ENCODE results near the gene UROD. TPM values are rescaled to one million over a fixed set of nuclear protein-coding genes. Genes with fewer than 3 reads are reported as not detected.

Gene UROD
- total RNA-seq, 1 experiment from 2014 or later: 92.2 TPM

GRCh38 chr1:45013551-45014209, 1.6 kb downstream of the UROD start:
- no CpG with 5 or more reads among the region's 12 CpGs for WGBS (ENCODE audit: extremely low coverage, insufficient read length, low lambda C conversion rate)

More at GRCh38 chr1:45013551-45014209, 1.6 kb downstream of the UROD start:
- H3K27me3 Mint-ChIP-seq (ENCODE audit: low read depth): no peaks in the 10 kb centered on the region; the same call in 1 of the 2 replicates
- Histone ChIP-seq H2AK5ac (ENCODE audit: insufficient read length, low read length) (no peak overlapping the region), H3K79me2 (ENCODE audit: insufficient read depth, low read length) (no peaks in the 10 kb centered on the region), H2BK5ac (ENCODE audit: insufficient read length, low read length) (no peak overlapping the region), H3K4me2 (ENCODE audit: insufficient read depth, insufficient read length, low read length) (peak overlapping the region; percentile 77), H2BK120ac (ENCODE audit: low read depth, low read length, poor library complexity, severe bottlenecking) (no peak overlapping the region), H3K79me1 (ENCODE audit: insufficient read depth, low read depth, low read length, poor library complexity, severe bottlenecking) (no peaks in the 10 kb centered on the region), H3K27ac (ENCODE audit: insufficient read length, low read depth, low read length) (no peak overlapping the region), H3K9ac (ENCODE audit: extremely low read depth, insufficient read length, low read length) (no peak overlapping the region), H3K23me2 (ENCODE audit: insufficient read length, low read depth, low read length, poor library complexity, severe bottlenecking) (peaks cover 19% of the 10 kb centered on the region), H3K14ac (ENCODE audit: insufficient read depth, low read length) (no peak overlapping the region), H3K27me3 (ENCODE audit: insufficient read depth, low read length) (no peaks in the 10 kb centered on the region), H2BK12ac (ENCODE audit: insufficient read length, low read depth, low read length) (no peak overlapping the region), H3K4me1 (ENCODE audit: insufficient read depth, low read length) (peaks cover 7% of the 10 kb centered on the region), H4K20me1 (ENCODE audit: control insufficient read depth, insufficient read depth, insufficient read length) (no peaks in the 10 kb centered on the region), H3K56ac (ENCODE audit: insufficient read length, low read depth, low read length) (no peak overlapping the region), H2BK20ac (ENCODE audit: low read depth, low read length, poor library complexity, severe bottlenecking) (no peak overlapping the region), H3K18ac (ENCODE audit: insufficient read length, low read depth, low read length) (no peak overlapping the region), H3K23ac (ENCODE audit: insufficient read length, low read depth, low read length) (no peak overlapping the region), H4K5ac (ENCODE audit: insufficient read length, low read depth, low read length) (no peak overlapping the region), H3K4ac (ENCODE audit: low read depth, low read length) (no peak overlapping the region), H3K9me3 (ENCODE audit: control insufficient read depth, low read depth, low read length) (no peaks in the 10 kb centered on the region), H2BK15ac (ENCODE audit: low read depth, low read length) (no peak overlapping the region), H4K8ac (replicated peaks; ENCODE audit: insufficient read length, low read depth, low read length) (no peak overlapping the region), H3T11ph (ENCODE audit: low read length) (no peak overlapping the region), H4K91ac (ENCODE audit: insufficient read length, low read depth, low read length) (no peak overlapping the region), H2AFZ (ENCODE audit: low read length) (no peak overlapping the region)
- no peaks in the 10 kb centered on the region for H3K9me3 Mint-ChIP-seq
- no peak overlapping the region for H3K27ac Mint-ChIP-seq
- peaks cover 29 to 31% of the 10 kb centered on the region in 2 experiments for H3K4me1 Mint-ChIP-seq
- DNase-seq: no peak
- peak overlapping the region; percentile 65 to 80; a peak in 3 of 5 replicates for H3K4me3 Mint-ChIP-seq
- TF ChIP-seq, protein P1, sequence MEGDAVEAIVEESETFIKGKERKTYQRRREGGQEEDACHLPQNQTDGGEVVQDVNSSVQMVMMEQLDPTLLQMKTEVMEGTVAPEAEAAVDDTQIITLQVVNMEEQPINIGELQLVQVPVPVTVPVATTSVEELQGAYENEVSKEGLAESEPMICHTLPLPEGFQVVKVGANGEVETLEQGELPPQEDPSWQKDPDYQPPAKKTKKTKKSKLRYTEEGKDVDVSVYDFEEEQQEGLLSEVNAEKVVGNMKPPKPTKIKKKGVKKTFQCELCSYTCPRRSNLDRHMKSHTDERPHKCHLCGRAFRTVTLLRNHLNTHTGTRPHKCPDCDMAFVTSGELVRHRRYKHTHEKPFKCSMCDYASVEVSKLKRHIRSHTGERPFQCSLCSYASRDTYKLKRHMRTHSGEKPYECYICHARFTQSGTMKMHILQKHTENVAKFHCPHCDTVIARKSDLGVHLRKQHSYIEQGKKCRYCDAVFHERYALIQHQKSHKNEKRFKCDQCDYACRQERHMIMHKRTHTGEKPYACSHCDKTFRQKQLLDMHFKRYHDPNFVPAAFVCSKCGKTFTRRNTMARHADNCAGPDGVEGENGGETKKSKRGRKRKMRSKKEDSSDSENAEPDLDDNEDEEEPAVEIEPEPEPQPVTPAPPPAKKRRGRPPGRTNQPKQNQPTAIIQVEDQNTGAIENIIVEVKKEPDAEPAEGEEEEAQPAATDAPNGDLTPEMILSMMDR (conservative IDR thresholded peaks at IDR 0.05): no peak
- peaks cover 4 to 28% (median 28%) of the 10 kb centered on the region in 3 experiments for H3K36me3 Mint-ChIP-seq (ENCODE audit: insufficient read depth in 1 of 3, low read depth in 3 of 3)

All from H9 (cell line).